ENCODE data around the gene C4orf17.

DNA sequence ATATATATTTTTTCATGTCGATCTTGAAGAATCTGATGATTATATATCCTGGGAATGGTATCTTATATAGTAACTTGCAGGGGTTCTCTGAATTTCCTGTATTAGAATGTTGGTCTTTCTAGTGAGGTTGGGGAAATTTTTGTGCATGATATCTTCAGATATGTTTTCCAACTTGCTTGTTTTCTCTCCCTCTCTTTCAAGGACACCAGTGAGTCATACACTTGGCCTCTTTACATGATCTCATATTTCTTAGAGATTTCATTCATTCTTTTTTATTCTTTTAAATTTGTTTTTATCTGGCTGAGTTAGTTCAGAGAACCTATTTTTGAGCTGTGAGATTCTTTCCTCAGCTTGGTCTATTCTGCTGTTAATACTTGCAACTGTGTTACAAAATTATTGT, 27.2 kb upstream of the C4orf17 start:
- TF ChIP-seq, protein P1, sequence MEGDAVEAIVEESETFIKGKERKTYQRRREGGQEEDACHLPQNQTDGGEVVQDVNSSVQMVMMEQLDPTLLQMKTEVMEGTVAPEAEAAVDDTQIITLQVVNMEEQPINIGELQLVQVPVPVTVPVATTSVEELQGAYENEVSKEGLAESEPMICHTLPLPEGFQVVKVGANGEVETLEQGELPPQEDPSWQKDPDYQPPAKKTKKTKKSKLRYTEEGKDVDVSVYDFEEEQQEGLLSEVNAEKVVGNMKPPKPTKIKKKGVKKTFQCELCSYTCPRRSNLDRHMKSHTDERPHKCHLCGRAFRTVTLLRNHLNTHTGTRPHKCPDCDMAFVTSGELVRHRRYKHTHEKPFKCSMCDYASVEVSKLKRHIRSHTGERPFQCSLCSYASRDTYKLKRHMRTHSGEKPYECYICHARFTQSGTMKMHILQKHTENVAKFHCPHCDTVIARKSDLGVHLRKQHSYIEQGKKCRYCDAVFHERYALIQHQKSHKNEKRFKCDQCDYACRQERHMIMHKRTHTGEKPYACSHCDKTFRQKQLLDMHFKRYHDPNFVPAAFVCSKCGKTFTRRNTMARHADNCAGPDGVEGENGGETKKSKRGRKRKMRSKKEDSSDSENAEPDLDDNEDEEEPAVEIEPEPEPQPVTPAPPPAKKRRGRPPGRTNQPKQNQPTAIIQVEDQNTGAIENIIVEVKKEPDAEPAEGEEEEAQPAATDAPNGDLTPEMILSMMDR (conservative IDR thresholded peaks at IDR 0.05; ENCODE audit: low read depth, low read length) = no peak
- TF ChIP-seq EZH2 (IDR thresholded peaks at IDR 0.05; ENCODE audit: borderline replicate concordance, low read depth, low read length, poor library complexity, severe bottlenecking) = no peak

Data from A673 (cell line).